A673 (cell line): ENCODE measurements around the gene HSPB7. TPM values are rescaled to one million over a fixed set of nuclear protein-coding genes. Genes with fewer than 3 reads are reported as not detected.

ENCODE experiments used
- BruUV-seq: library from RNA; stranded (reverse); fragments of 400-500 nt; replicated peaks from 2 replicates; lab custom pipeline; 2021; lab: Mats Ljungman, UMichigan
- CTCF ChIA-PET: fragments of 300-600 bp; sonication (Branson Sonifier 250); formaldehyde crosslinking; loops from one replicate; lab custom pipeline; 2022; ENCODE audit warnings: antibody characterized with exemption; lab: Charles Lee
- POLR2A ChIA-PET: fragments of 300-600 bp; sonication (Branson Sonifier 250); formaldehyde crosslinking; loops from one replicate; lab custom pipeline; 2022; ENCODE audit warnings: antibody characterized with exemption; ENCODE audit not compliant: low non-redundant PET; lab: Charles Lee
- DNase-seq: peaks from one replicate; pipeline ENCODE4 v3.0.0-alpha.2; 2015; ENCODE audit warnings: low spot score
- H3K27ac ChIP-seq: fragments of 200-600 bp; sonication (generic); 2 replicates; pipeline ENCODE4 v1.5.1; 2016; ENCODE audit warnings: mixed run types, low read depth, mild to moderate bottlenecking, mixed read lengths, antibody characterized with exemption, low read length; ENCODE audit not compliant: poor library complexity, severe bottlenecking
- H3K27me3 ChIP-seq: fragments of 200-600 bp; sonication (generic); replicated peaks from 2 replicates; pipeline ENCODE4 v1.6.1; 2017; ENCODE audit warnings: mixed run types, low read depth, mild to moderate bottlenecking, mixed read lengths, antibody characterized with exemption, low read length; ENCODE audit not compliant: insufficient read depth, poor library complexity
- H3K36me3 ChIP-seq: fragments of 200-600 bp; sonication (generic); 2 replicates; pipeline ENCODE4 v1.6.1; 2016; ENCODE audit warnings: mixed run types, mild to moderate bottlenecking, mixed read lengths, antibody characterized with exemption, low read length; ENCODE audit not compliant: insufficient read depth, poor library complexity, severe bottlenecking
- H3K4me1 ChIP-seq: fragments of 200-600 bp; sonication (generic); 2 replicates; pipeline ENCODE4 v1.6.1; 2017; ENCODE audit warnings: mixed run types, mild to moderate bottlenecking, mixed read lengths, antibody characterized with exemption, low read length; ENCODE audit not compliant: insufficient read depth, poor library complexity, severe bottlenecking
- H3K4me3 ChIP-seq: fragments of 200-600 bp; sonication (generic); 2 replicates; pipeline ENCODE4 v1.5.1; 2016; ENCODE audit warnings: low read depth, mixed run types, mild to moderate bottlenecking, mixed read lengths, low read length; ENCODE audit not compliant: poor library complexity, severe bottlenecking
- H3K9me3 ChIP-seq: fragments of 200-600 bp; sonication (generic); 2 replicates; pipeline ENCODE4 v1.6.1; 2016; ENCODE audit warnings: mixed run types, low read depth, mild to moderate bottlenecking, mixed read lengths, antibody characterized with exemption, low read length; ENCODE audit not compliant: poor library complexity, severe bottlenecking
- EZH2 ChIP-seq: fragments of 200-600 bp; sonication (generic); IDR thresholded peaks from 2 replicates; pipeline ENCODE4 v1.6.1; 2017; ENCODE audit warnings: borderline replicate concordance, low read depth, mild to moderate bottlenecking, mixed read lengths, antibody characterized with exemption, low read length; ENCODE audit not compliant: poor library complexity, severe bottlenecking
- intact Hi-C: fragments of 100-400 bp; cut with micrococcal nuclease; formaldehyde crosslinking; loops from one replicate; pipeline ENCODE4 v1.10.0; 2022; ENCODE audit not compliant: unreplicated experiment
- total RNA-seq: library from RNA; stranded (reverse); gene quantifications from 2 replicates; pipeline ENCODE4 v1.2.3, GENCODE V29; 2021
- TF ChIP-seq, protein P1 (sequence below): fragments of 300-800, 200-600 bp; sonication (generic); conservative IDR thresholded peaks from 2 replicates; pipeline ENCODE4 v1.5.1; 2017; ENCODE audit warnings: low read depth, mild to moderate bottlenecking, antibody characterized with exemption, low read length, moderate library complexity, mixed read lengths

The HSPB7 gene
- total RNA-seq, 1 experiment from 2014 or later, result not detected

DNA sequence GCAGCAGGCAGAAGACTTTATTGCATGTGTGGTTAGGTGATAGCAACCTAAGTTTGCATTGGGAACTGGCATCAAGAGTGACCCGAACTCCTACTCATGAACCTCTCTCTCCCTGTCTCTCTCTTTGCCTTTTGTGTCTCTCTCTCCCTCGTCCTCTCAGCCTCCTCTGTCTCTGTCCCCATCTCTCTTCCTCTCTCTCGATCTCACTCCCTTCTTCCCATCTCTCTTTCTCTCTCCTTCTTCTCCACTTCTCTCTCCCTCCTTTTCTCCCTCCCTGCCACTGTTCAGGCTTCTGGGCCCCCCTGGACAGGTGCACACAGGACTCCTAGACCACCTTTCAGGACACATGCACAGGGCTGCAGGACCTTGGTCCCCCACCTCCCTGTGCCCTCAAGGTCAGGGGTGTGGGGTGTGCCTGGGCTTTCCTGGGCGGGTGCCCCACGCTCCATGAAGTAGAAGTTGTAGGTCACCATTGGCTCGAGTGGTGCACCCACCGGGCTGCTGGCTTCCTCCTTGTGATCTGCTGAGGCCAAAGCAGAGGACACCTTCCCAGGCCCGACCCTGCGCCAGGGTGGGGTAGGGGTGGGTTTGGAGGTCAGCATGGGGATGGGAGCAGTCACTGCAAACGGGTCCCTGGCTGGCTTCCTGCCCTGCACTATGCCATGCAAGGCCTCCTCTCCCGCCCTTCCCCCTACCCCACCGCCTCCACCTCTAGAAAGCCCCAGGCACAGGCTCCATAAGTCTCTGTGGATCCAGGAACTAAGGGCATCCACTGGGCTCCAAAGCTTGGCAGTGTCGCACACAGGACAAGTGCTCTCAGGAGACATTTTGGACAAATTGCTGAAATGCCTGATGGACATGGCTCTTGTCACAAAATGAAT lies 28.7 kb downstream of the HSPB7 start:
- ChIA-PET POLR2A (no interaction called here), CTCF (no interaction called here)
- BruUV-seq, result no TSS peak
- no peak for DNase-seq
- Histone ChIP-seq H3K4me1 (no peaks in the 10 kb centered on the region), H3K27ac (no peak overlapping the region), H3K36me3 (no peaks in the 10 kb centered on the region), H3K4me3 (no peak overlapping the region), H3K27me3 (no peaks in the 10 kb centered on the region), H3K9me3 (no peaks in the 10 kb centered on the region)
- TF ChIP-seq, protein P1, sequence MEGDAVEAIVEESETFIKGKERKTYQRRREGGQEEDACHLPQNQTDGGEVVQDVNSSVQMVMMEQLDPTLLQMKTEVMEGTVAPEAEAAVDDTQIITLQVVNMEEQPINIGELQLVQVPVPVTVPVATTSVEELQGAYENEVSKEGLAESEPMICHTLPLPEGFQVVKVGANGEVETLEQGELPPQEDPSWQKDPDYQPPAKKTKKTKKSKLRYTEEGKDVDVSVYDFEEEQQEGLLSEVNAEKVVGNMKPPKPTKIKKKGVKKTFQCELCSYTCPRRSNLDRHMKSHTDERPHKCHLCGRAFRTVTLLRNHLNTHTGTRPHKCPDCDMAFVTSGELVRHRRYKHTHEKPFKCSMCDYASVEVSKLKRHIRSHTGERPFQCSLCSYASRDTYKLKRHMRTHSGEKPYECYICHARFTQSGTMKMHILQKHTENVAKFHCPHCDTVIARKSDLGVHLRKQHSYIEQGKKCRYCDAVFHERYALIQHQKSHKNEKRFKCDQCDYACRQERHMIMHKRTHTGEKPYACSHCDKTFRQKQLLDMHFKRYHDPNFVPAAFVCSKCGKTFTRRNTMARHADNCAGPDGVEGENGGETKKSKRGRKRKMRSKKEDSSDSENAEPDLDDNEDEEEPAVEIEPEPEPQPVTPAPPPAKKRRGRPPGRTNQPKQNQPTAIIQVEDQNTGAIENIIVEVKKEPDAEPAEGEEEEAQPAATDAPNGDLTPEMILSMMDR, result no peak
- no peak for TF ChIP-seq EZH2
- intact Hi-C loops, result no loop called here

DNA sequence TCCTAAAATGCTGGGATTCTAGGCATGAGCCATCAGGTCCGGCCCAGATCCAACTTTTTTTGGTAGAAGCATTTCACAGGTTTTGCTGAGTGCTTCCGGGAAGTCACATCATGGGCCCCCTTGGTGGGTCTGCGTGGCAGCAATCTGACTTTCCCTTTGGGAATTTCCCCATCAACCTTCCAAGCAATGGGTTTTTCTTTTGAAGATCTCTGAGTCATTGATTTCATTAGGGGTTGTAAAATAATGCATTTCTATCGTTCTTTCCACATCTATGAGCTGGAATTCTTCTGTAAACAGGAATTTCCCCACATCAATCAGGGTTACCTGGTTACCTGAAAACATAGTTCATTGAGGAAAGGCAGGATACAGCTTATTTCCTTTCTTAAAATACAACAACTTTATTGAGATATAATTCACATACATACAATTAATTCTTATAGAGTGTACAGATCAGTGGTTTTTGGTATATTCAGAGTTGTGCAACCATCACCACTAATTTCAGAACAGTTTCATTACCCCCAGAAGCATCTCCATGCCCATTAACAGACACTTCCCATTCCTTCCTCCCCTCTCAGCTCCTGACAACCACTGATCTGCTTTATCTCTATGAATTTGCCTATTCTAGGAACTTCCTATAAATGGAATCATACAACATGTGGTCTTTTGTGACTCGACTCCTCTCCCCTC lies 32.1 kb downstream of the HSPB7 start:
- H3K4me3 ChIP-seq, result no peak overlapping the region
- intact Hi-C loops, result no loop called here
- TF ChIP-seq EZH2, result no peak
- TF ChIP-seq, protein P1, result no peak
- CTCF ChIA-PET, result no interaction called here
- no peaks in the 10 kb centered on the region for H3K36me3 ChIP-seq
- no peaks in the 10 kb centered on the region for H3K4me1 ChIP-seq
- no peak overlapping the region for H3K27ac ChIP-seq
- DNase-seq, result no peak
- POLR2A ChIA-PET, result no interaction called here
- no TSS peak for BruUV-seq
- no peaks in the 10 kb centered on the region for H3K27me3 ChIP-seq
- no peaks in the 10 kb centered on the region for H3K9me3 ChIP-seq

DNA sequence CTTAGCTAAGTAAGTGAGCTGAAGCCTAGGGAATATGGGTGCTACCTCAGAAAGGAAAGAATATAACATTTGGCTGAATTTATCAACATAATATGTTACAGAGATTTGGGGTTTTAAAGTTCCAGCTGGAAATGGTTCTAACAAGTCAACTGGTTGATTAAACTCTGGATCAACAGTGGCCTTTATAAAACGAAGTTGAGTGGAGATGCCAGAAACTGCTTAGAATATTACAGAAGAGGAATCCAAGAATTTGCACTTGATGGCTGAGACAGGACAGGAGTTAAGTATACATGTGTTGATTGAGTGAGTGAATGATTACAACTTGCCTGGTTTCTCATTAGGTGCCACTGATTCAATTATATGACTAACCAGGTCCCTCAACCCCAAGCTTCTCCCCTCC lies 34.6 kb downstream of the HSPB7 start:
- ChIA-PET POLR2A (no interaction called here), CTCF (no interaction called here)
- TF ChIP-seq, protein P1, result no peak
- no peak for TF ChIP-seq EZH2
- Histone ChIP-seq H3K36me3 (no peaks in the 10 kb centered on the region), H3K27ac (no peak overlapping the region), H3K4me1 (no peaks in the 10 kb centered on the region), H3K4me3 (no peak overlapping the region), H3K27me3 (no peaks in the 10 kb centered on the region), H3K9me3 (no peaks in the 10 kb centered on the region)
- DNase-seq, result no peak
- intact Hi-C loops, result no loop called here
- BruUV-seq, result no TSS peak
